Osteocyte (in vitro differentiated cells): ENCODE measurements around the gene APOA5. TPM values are rescaled to one million over a fixed set of nuclear protein-coding genes. Genes with fewer than 3 reads are reported as not detected.

Source experiments
- DNase-seq: peaks from one replicate; pipeline ENCODE4 v3.0.0; 2021; ENCODE audit warnings: mixed read lengths; ENCODE audit not compliant: unreplicated experiment; ENCODE audit errors: extremely low spot score
- H3K27ac Mint-ChIP-seq: one replicate; pipeline ENCODE4 v1.8.0; 2021; ENCODE audit warnings: mild to moderate bottlenecking, mixed read lengths; ENCODE audit not compliant: unreplicated experiment
- H3K27me3 Mint-ChIP-seq: one replicate; pipeline ENCODE4 v1.8.0; 2021; ENCODE audit warnings: mixed read lengths; ENCODE audit not compliant: unreplicated experiment
- H3K36me3 Mint-ChIP-seq: one replicate; pipeline ENCODE4 v1.8.0; 2021; ENCODE audit warnings: mixed read lengths; ENCODE audit not compliant: unreplicated experiment
- H3K4me1 Mint-ChIP-seq: one replicate; pipeline ENCODE4 v1.8.0; 2021; ENCODE audit warnings: mixed read lengths; ENCODE audit not compliant: unreplicated experiment
- H3K4me3 Mint-ChIP-seq: one replicate; pipeline ENCODE4 v1.8.0; 2021; ENCODE audit warnings: mild to moderate bottlenecking, moderate library complexity, mixed read lengths; ENCODE audit not compliant: unreplicated experiment
- H3K9me3 Mint-ChIP-seq: one replicate; pipeline ENCODE4 v1.8.0; 2021; ENCODE audit warnings: mixed read lengths; ENCODE audit not compliant: unreplicated experiment
- long read RNA-seq: library from polyadenylated mRNA; unstranded; transcript quantifications from one replicate; pipeline ENCODE4 v2.0.0, GENCODE V29; 2021
- total RNA-seq: library from RNA; stranded (reverse); gene quantifications from 2 replicates; pipeline ENCODE4 v1.2.1, GENCODE V29; 2021
- TF ChIP-seq, protein P1 (sequence below): fragments of 200-600 bp; sonication (generic); IDR thresholded peaks from 2 replicates; pipeline ENCODE4 v1.5.0; 2021; ENCODE audit warnings: antibody characterized with exemption, mild to moderate bottlenecking, moderate library complexity

APOA5 gene, protein sequence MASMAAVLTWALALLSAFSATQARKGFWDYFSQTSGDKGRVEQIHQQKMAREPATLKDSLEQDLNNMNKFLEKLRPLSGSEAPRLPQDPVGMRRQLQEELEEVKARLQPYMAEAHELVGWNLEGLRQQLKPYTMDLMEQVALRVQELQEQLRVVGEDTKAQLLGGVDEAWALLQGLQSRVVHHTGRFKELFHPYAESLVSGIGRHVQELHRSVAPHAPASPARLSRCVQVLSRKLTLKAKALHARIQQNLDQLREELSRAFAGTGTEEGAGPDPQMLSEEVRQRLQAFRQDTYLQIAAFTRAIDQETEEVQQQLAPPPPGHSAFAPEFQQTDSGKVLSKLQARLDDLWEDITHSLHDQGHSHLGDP
- not detected in 2 replicates for total RNA-seq
- long read RNA-seq = 0 reads

DNA sequence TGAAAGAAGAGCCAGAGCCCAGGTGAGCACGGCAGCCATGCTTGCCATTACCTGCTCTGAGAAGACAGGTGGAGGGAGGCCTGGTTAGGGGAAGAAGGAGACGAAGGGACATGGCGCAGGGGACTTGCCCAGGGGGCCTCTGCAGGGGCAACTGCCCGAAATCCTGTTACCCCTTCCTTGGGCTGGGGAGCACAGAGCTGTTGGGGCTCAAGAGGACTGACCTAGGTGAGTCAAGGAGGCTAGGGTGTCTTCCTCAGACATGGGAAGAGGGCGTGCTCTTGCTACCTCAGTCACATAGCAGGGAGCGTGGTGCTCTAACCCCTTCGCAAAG lies at the start of gene APOA5:
Gene APOA5 (minus strand): TSS at position 67 of the 331 bp plus-strand sequence. CDS start 19 bp downstream, at position 48.
- TF ChIP-seq, protein P1, sequence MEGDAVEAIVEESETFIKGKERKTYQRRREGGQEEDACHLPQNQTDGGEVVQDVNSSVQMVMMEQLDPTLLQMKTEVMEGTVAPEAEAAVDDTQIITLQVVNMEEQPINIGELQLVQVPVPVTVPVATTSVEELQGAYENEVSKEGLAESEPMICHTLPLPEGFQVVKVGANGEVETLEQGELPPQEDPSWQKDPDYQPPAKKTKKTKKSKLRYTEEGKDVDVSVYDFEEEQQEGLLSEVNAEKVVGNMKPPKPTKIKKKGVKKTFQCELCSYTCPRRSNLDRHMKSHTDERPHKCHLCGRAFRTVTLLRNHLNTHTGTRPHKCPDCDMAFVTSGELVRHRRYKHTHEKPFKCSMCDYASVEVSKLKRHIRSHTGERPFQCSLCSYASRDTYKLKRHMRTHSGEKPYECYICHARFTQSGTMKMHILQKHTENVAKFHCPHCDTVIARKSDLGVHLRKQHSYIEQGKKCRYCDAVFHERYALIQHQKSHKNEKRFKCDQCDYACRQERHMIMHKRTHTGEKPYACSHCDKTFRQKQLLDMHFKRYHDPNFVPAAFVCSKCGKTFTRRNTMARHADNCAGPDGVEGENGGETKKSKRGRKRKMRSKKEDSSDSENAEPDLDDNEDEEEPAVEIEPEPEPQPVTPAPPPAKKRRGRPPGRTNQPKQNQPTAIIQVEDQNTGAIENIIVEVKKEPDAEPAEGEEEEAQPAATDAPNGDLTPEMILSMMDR = no peak

DNA sequence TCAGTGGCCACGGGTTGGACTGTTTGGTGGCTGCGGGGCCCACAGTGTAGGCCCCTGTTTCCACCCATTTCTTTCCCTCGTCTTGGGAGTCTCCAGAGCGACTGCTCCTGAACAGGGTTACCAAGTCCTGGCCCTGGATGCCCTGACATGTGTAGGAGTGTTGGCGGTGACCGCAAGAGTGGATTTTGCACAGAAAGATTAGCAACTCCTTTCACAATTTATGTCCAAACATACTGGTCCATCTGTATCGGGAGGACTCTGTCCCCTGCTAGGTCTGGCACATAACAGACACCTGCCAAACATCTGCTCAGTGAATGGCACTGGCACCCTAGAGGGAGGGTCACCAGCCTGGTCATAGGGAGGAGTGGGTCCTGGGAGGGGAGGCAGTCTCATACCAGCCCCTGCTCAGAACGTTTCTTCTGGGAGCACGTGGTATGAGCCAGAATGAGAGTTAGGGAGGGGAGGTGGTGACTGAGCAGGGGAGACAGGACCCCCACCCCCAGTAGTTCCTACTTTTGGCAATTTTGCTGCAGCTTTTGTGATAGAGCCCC lies 49.1 kb upstream of the APOA5 start:
- H3K27ac Mint-ChIP-seq = no peak overlapping the region
- peaks cover 19% of the 10 kb centered on the region for H3K36me3 Mint-ChIP-seq
- DNase-seq = no peak
- TF ChIP-seq, protein P1 = no peak
- no peaks in the 10 kb centered on the region for H3K27me3 Mint-ChIP-seq
- H3K4me1 Mint-ChIP-seq = no peaks in the 10 kb centered on the region
- no peaks in the 10 kb centered on the region for H3K9me3 Mint-ChIP-seq
- H3K4me3 Mint-ChIP-seq = no peak overlapping the region

More for the DNA sequence above, at the start of gene APOA5:
- peaks cover 11% of the 10 kb centered on the region for H3K4me1 Mint-ChIP-seq
- H3K9me3 Mint-ChIP-seq = no peaks in the 10 kb centered on the region
- no peak within 1 kb of the TSS for H3K4me3 Mint-ChIP-seq
- no peak within 1 kb of the TSS for H3K27ac Mint-ChIP-seq
- DNase-seq = no peak
- no peaks in the 10 kb centered on the region for H3K36me3 Mint-ChIP-seq
- H3K27me3 Mint-ChIP-seq = no peaks in the 10 kb centered on the region

DNA sequence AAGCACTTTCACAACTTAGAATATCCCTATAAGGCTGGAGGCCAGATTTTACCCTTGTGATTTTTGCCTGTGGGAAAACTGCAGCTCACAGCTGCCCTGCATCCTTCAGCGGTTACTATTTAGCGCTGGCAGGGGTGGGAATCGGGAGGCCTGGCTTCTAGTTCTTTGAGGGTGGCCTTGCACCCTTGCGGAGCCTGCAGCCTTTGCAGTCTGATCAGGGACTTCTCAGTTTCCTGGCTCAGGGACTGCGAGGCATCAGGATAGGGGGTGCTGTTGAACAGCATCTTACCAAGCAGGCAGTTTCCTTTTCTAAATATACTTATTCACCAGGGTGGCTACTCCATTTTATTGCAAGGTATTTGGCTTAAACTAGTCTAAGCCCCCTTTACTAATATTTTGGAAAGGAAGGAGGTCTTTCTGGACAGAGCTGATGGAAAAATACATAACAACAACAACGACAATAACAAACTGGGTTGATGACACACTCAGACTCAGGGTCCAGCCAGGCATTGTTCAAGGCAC lies 48.6 kb upstream of the APOA5 start:
- Mint-ChIP-seq H3K36me3 (peaks cover 17% of the 10 kb centered on the region), H3K27ac (no peak overlapping the region), H3K4me1 (peaks cover 2% of the 10 kb centered on the region), H3K27me3 (no peaks in the 10 kb centered on the region), H3K9me3 (no peaks in the 10 kb centered on the region), H3K4me3 (no peak overlapping the region)
- no peak for DNase-seq
- TF ChIP-seq, protein P1 = peak; percentile 16

DNA sequence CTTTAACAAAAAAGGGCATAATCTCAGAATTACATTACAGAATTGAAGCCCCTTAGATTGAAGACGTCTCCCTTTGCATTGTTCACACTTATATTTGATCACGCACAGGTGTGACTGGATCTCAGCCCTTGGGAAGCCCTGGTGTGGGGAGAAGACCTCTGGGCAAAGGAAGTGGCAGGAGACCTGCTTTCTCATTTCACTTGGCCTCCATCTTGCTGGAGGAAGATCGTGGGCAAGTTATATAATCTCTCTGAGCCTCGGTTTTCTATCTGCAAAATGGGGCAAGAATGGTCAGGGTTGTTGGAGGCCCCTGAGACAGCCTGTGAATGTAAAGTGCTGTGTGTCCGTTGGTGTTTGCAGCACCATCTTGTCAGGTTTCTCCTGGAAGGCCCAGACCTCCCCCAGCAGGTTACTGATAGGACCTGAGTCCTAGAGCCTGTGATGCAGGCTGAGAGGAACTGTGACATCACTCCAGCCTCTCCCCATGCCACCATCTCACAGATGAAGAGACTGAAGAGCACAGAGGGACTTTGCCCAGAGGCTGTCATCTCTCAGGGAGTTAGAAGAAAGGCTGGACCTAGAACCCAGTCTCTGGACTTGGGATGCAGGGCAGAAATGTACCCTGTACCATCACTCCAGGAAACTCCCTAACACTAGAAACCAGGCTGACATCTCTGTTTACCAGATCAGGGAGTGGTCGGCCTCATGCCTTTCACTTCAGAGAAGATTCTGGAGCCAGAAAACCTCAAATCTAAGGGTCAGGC lies 46.8 kb upstream of the APOA5 start:
- peaks cover 2% of the 10 kb centered on the region for H3K4me1 Mint-ChIP-seq
- DNase-seq = no peak
- peaks cover 6% of the 10 kb centered on the region for H3K36me3 Mint-ChIP-seq
- TF ChIP-seq, protein P1 = no peak
- no peak overlapping the region for H3K27ac Mint-ChIP-seq
- no peak overlapping the region for H3K4me3 Mint-ChIP-seq
- no peaks in the 10 kb centered on the region for H3K27me3 Mint-ChIP-seq
- H3K9me3 Mint-ChIP-seq = no peaks in the 10 kb centered on the region
